Measurements from ENCODE around the gene AATF.

AATF gene

GRCh38 chr17:36935671-36936454, 12.9 kb upstream of the AATF start:
- DNase-seq, result no peak
- peak overlapping the region; percentile 47 for H3K4me3 ChIP-seq (ENCODE audit: low read depth, low read length)
- no peaks in the 10 kb centered on the region for H3K9me3 ChIP-seq
- H3K36me3 ChIP-seq, result no peaks in the 10 kb centered on the region
- peaks cover 21% of the 10 kb centered on the region for H3K4me1 ChIP-seq
- TF ChIP-seq CTCF (IDR thresholded peaks at IDR 0.05; ENCODE audit: low read depth, low read length), result no peak
- H3K27me3 ChIP-seq, result peaks cover 97% of the 10 kb centered on the region

- H3K4me1 ChIP-seq, result peaks cover 21% of the 10 kb centered on the region
- no peak for TF ChIP-seq CTCF (IDR thresholded peaks at IDR 0.05; ENCODE audit: low read depth, low read length)
- peaks cover 97% of the 10 kb centered on the region for H3K27me3 ChIP-seq
- DNase-seq, result peak; percentile 68
- H3K9me3 ChIP-seq, result no peaks in the 10 kb centered on the region
- peak overlapping the region; percentile 47 for H3K4me3 ChIP-seq (ENCODE audit: low read depth, low read length)
- no peaks in the 10 kb centered on the region for H3K36me3 ChIP-seq
Measured at GRCh38 chr17:36936455-36937000, 12.2 kb upstream of the AATF start.

GRCh38 chr17:36937001-36937958, 11.5 kb upstream of the AATF start, which contains the start of gene LHX1:
Gene LHX1, plus strand, starts transcription at chr17:36937475. Its CDS starts 723 bp downstream, at chr17:36938198.
- Histone ChIP-seq H3K27me3 (peaks cover 97% of the 10 kb centered on the region), H3K9me3 (no peaks in the 10 kb centered on the region), H3K36me3 (no peaks in the 10 kb centered on the region), H3K4me1 (peaks cover 21% of the 10 kb centered on the region), H3K4me3 (ENCODE audit: low read depth, low read length) (peak within 1 kb of the TSS; percentile 47)
- no peak for DNase-seq
- TF ChIP-seq CTCF (IDR thresholded peaks at IDR 0.05; ENCODE audit: low read depth, low read length), result no peak

- Histone ChIP-seq H3K4me3 (ENCODE audit: low read depth, low read length) (peak overlapping the region; percentile 12), H3K9me3 (peaks cover 3% of the 10 kb centered on the region; the same call in 1 of the 2 replicates), H3K36me3 (no peaks in the 10 kb centered on the region), H3K27me3 (peaks cover 98% of the 10 kb centered on the region), H3K4me1 (peaks cover 21% of the 10 kb centered on the region)
- DNase-seq, result no peak
- TF ChIP-seq CTCF (IDR thresholded peaks at IDR 0.05; ENCODE audit: low read depth, low read length), result no peak
Measured at GRCh38 chr17:36937959-36938565, 10.7 kb upstream of the AATF start.

- no peak for TF ChIP-seq CTCF (IDR thresholded peaks at IDR 0.05; ENCODE audit: low read depth, low read length)
- no peak for DNase-seq
- Histone ChIP-seq H3K4me1 (peaks cover 21% of the 10 kb centered on the region), H3K4me3 (ENCODE audit: low read depth, low read length) (peak overlapping the region; percentile 12; the same call in 1 of the 2 replicates), H3K36me3 (no peaks in the 10 kb centered on the region), H3K9me3 (peaks cover 3% of the 10 kb centered on the region; the same call in 1 of the 2 replicates), H3K27me3 (peaks cover 98% of the 10 kb centered on the region)
Measured at GRCh38 chr17:36938566-36939051, 10.1 kb upstream of the AATF start.

All from BE2C (cell line).